GM12873 (cell line): ENCODE results near the gene DTWD1.

ENCODE experiments used
- CTCF ChIP-seq: IDR thresholded peaks from 2 replicates; pipeline ENCODE4 v1.5.1; 2012; ENCODE audit warnings: low read depth, mild to moderate bottlenecking, moderate library complexity, low read length, control low read depth; ENCODE audit not compliant: insufficient read depth; ENCODE audit errors: missing control alignments

DTWD1 gene

DNA sequence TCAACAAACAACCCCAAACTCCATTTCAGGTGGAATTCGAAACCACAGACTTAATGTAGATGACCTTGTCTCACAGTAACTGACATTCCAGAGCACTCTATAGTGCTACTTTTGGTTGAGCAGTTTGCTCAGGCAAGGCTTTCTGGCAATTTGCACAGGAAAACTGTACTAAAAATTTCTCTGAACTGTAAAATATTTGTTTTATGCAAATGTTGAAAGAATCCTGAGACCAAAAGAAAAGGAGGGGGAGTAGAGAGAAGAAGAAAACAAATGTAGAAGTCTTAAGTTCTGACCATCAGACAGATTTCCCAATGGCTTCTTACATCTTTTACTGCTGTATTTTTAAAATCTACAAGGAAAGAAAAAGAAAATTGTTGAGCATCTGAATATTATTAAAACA lies 53.5 kb downstream of the DTWD1 start:
- TF ChIP-seq CTCF = no peak

GRCh38 chr15:49675041-49675440 lies 54.2 kb downstream of the DTWD1 start:
- TF ChIP-seq CTCF = no peak

GRCh38 chr15:49678655-49679054 lies 57.8 kb downstream of the DTWD1 start:
- TF ChIP-seq CTCF = no peak

DNA sequence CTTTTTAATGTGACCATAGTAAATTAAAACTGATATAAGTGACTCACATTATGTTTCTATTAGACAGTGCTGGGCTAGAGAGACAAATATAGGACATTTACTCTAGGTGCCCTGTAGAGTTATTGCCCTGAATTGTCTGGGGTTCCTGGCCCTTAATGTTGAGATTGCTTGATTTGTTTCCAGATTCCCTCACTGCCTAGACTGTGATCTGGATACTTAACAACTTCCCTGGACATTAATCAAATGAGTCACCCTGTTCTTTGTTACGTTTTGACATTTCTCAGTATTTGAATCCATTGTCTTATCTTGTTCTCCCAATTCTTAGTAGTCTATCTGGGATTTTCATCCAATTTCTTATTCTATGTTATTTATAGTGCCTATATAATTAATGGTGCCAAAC lies 65.8 kb downstream of the DTWD1 start:
- no peak for TF ChIP-seq CTCF

DNA sequence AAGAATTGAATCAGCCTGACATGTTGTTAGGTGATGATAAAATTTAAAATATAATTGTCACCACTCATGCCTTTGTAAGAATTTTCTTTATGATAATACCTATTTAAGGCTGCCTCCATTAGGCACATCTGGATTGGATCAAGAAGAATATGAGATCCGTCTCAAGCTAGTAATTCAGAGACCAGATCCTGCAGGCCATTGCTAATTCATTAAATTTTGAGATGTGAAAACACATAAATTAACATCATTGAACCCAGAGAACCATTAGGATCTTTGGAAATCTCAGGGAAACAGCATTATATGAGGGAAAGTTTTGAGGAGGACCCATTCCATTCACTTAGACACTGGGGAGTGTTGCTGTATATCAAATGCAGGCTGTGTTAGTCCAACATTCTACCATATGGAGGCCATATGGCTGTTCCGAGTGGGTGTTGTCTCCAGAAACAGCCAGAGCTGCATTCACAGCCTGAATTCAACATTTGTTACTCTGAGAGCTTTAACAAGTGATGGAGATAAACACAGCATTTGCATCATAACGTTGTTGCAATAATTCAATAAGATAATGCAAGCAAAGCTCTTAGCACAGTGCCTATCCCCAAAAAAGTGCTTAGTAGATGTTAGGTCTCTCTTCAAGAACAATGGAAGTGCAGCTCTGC lies 67.4 kb downstream of the DTWD1 start:
- no peak for TF ChIP-seq CTCF

DNA sequence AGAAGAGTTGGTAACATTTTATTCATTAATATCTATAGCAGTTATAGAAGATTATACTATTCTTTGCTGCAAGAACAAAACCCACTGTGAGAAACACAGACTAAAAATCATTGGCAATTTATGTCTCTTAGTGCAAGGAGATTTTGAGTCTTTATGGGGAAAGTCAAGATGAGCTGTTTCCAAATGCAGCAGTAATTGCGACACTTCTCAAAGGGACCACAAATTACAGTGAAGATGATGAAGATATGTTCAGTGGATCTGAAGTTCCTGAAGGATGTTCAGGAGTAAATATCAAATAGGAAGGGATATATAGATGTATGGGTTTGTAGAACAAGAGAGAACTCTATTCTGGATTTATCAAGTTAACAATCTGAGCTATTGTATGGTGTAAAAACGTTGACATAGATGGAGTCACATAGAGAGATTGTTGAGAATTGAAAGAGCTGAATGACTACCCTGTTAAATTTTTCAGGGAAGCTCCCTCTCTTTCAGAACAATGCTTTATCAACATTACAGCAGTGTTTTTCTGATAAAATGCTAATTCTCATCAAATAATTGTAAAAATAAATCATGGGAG lies 71.8 kb downstream of the DTWD1 start:
- no peak for TF ChIP-seq CTCF

DNA sequence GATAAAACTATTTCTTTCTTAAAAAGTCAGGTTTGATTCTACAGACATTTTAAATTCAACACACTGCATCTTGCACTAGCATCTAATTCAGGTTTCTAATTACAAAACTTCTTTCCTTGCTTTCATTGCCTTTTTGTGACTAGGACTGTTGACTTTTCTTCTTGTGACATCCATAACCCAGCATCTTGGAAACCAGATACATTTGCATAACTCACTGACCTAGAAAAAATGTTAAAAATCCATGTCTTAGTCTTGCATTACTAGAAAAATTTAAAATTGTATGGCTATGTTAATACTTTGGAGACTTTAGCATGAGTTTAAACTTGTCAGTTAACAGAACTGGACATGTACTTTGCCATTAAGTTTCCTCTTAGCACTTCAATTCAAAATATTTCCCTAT lies 72.7 kb downstream of the DTWD1 start:
- no peak for TF ChIP-seq CTCF

DNA sequence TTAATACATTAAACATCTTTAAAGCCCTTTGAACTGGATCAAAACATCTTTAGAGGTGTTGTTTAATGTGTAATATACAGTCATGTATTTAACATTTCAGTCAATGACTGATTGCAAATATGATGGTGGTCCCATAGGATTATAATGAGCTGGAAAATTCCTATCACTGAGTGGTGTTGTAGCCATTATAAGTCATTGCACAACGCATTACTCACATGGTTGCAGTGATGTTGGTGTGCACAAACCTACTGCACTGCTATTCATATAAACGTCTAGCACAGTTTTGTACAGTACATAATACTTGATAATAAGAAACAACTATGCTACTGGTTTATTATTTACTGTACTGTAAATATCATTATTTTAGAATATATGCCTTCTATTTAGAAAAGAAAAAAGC lies 75.6 kb downstream of the DTWD1 start:
- no peak for TF ChIP-seq CTCF
